Gastroesophageal sphincter (tissue), 3 donors: ENCODE results near the gene HIF1AN.

Source experiments
- EP300 ChIP-seq: sonication (generic); formaldehyde crosslinking; IDR thresholded peaks from one replicate; pipeline ENCODE4 v1.6.1; 2017; ENCODE audit warnings: antibody characterized with exemption, mild to moderate bottlenecking
- POLR2A ChIP-seq, 2 donors: fragments of 450-650 bp; IDR thresholded peaks; one replicate each; pipeline ENCODE4 v1.6.1; 2017; ENCODE audit warnings: antibody characterized with exemption in 2 of 2, mild to moderate bottlenecking in 2 of 2, moderate library complexity in 1 of 2
- TF ChIP-seq, protein P1 (sequence below), 4 experiments: fragments of 200-600 bp in 2 of 4; fragments of 450-650 bp in 2 of 4; sonication (generic) in 1 of 4; IDR thresholded peaks; one replicate each; pipeline ENCODE4 v1.5.1; 2017 to 2019; ENCODE audit warnings: antibody characterized with exemption in 4 of 4, mild to moderate bottlenecking in 2 of 4, moderate library complexity in 2 of 4

DNA sequence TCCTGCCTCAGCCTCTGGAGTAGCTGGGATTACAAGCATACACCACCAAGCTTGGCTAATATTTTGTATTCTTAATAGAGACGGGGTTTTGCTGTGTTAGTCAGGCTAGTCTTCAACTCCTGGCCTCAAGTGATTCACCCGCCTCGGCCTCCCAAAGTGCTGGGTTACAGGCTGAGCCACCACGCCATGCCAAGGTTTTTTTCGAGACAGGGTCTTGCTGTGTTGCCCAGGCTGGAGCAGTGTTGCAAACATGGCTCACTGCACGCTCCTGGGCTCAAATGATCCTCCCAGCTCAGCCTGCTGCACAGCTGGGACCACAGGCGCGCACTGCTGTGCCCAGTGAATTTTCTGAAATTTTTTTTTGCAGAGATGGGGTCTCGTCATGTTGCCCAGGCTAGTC, 12.8 kb upstream of the HIF1AN start:
- TF ChIP-seq, protein P1, sequence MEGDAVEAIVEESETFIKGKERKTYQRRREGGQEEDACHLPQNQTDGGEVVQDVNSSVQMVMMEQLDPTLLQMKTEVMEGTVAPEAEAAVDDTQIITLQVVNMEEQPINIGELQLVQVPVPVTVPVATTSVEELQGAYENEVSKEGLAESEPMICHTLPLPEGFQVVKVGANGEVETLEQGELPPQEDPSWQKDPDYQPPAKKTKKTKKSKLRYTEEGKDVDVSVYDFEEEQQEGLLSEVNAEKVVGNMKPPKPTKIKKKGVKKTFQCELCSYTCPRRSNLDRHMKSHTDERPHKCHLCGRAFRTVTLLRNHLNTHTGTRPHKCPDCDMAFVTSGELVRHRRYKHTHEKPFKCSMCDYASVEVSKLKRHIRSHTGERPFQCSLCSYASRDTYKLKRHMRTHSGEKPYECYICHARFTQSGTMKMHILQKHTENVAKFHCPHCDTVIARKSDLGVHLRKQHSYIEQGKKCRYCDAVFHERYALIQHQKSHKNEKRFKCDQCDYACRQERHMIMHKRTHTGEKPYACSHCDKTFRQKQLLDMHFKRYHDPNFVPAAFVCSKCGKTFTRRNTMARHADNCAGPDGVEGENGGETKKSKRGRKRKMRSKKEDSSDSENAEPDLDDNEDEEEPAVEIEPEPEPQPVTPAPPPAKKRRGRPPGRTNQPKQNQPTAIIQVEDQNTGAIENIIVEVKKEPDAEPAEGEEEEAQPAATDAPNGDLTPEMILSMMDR (IDR thresholded peaks at IDR 0.05), result no peak
- TF ChIP-seq POLR2A (IDR thresholded peaks at IDR 0.05), result no peak
- TF ChIP-seq EP300, result no peak
